ENCODE measurements around the gene RARRES2.
A peak's percentile ranks its signal among the peaks of the same experiment; 100 is the strongest.

Gene RARRES2

DNA sequence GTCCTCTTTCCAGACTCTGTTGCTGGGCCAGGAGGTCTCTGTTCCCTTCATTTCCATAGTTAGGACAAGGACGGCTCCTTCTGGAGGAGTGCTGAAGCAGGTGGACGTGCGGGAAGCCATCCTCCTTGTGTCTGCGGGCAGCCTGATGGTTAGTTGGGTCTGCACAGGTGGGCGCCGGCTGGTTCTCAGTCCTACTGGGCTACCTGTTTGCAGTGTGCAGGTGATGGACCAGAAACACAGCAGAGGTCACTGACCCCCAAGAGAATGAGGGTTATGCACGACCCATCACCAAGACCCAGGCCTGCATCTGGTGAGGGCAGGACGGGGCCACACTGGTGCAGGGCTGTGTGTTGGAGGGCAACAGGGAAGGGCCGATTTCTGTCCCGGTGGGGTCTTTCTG is 7.8 kb downstream of the RARRES2 start:
- intact Hi-C loops (cut with micrococcal nuclease), result no loop called here
- H3K27me3 Mint-ChIP-seq, result peaks cover 6% of the 10 kb centered on the region
- no peaks in the 10 kb centered on the region for H3K4me1 Mint-ChIP-seq (ENCODE audit: low read depth)
- H3K27ac Mint-ChIP-seq, result no peak overlapping the region
- no peaks in the 10 kb centered on the region for H3K36me3 Mint-ChIP-seq (ENCODE audit: low read depth)
- no peak overlapping the region for H3K4me3 Mint-ChIP-seq
- no peaks in the 10 kb centered on the region for H3K9me3 Mint-ChIP-seq

DNA sequence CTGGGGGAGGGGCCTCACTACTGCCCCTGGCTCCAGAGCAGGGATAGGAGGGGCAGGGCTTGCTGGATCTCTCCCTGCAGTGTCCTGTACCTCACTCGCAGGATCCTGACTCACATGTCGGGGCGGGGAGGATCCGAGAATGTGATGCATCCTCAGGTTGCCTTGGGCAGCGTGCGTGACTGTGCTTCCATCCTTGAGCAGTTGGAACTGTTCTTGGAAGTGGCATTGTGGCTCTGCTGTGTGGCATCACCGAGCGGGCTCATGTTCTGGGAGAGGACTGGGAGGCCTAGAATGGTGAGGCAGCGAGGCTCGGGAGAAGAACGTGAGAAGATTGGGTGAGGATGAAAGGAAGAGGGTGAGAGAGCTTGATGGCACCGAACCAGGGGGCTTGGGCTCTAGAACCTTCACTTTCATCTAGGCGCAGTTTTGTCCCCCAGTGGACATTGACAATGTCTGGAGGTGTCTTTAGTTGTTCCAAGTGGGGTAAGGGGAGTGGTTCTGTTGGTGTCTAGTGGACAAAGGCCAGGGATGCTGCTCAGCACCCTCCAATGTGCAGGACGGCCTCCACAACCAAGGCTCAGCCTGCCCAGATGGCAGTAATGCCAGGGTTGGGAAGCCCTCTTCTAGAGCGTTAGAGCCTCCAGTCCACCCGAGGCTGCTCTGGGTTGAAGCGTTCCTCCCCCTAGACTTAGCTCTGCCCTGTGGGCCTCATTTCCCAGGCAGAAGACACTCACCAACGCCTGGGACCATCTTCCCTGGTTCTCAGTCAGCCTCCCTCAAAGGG is 8.4 kb downstream of the RARRES2 start:
- no peaks in the 10 kb centered on the region for H3K9me3 Mint-ChIP-seq
- H3K4me3 Mint-ChIP-seq, result no peak overlapping the region
- no peak overlapping the region for H3K27ac Mint-ChIP-seq
- peaks cover under 1% of the 10 kb centered on the region for H3K27me3 Mint-ChIP-seq
- no peaks in the 10 kb centered on the region for H3K4me1 Mint-ChIP-seq (ENCODE audit: low read depth)
- intact Hi-C loops (cut with micrococcal nuclease), result no loop called here
- no peaks in the 10 kb centered on the region for H3K36me3 Mint-ChIP-seq (ENCODE audit: low read depth)

DNA sequence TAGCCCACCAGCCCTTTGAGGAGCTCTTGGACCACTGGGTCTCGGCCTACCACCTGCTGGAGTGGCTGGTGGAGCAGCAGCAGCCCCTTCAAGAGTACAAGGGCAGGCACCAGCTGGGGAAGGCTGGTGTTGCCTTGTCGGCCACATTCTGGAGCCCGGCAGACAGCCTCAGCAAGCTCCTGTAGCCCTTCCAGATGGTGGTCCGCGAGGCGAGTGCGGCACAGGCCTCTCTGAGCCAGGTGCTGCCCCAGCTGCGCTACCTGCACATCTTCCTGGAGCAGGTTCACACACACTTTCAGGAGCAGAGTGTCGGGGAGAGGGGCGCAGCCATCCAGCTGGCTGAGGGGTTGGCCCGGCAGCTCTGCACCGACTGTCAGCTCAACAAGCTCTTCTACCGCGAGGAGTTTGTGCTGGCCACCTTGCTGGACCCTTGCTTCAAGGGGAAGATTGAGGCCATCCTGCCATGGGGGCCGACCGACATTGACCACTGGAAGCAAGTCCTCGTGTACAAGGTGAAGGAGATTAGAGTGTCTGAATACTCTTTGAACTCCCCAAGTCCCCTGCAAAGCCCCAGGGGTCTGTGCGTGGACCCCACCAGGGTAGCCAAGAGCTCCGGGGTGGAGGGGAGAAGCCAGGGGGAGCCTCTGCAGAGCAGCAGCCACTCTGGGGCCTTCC is 11.1 kb downstream of the RARRES2 start:
- no peak overlapping the region for H3K4me3 Mint-ChIP-seq
- H3K9me3 Mint-ChIP-seq, result no peaks in the 10 kb centered on the region
- no peaks in the 10 kb centered on the region for H3K36me3 Mint-ChIP-seq (ENCODE audit: low read depth)
- H3K27me3 Mint-ChIP-seq, result no peaks in the 10 kb centered on the region
- no peak overlapping the region for H3K27ac Mint-ChIP-seq
- peaks cover 19% of the 10 kb centered on the region for H3K4me1 Mint-ChIP-seq (ENCODE audit: low read depth)
- intact Hi-C loops (cut with micrococcal nuclease), result no loop called here

DNA sequence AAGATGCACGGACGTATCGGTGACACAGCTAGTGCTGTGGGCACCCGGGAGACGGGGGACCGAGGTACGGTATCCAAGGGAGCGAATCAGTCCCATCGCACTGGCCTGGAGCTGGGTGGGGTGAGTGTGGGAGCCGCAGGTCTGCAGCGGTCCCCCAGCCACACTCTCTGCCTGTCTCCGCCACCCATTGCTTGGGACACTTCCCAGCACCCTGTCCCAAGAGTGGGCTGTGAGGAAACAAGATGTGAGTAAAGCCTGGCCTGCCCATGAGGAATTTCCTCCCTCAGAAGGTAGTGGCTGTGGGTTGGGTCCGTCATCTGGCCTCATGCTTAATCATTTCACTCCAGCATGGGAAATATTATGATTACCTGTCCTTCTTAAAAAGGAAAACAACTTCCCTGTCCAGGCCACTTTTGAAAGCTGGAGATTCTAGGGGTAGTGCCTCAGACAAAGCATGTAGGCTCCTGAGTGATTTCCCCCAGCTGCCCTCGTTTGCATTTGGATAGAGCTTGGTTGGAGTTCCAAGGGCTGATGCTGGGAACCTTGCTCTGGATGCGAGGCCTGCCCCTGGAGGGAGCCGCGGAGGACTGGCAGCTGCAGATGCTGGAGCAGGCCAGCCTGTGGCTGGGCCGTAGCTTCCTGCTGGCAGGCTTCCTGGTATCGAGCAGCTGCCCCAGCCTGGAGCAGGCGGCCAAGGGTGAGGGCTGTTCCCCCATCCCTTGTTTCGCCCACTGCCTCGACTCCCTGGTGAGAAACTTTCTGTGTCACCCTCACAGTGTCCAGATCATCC is 11.9 kb downstream of the RARRES2 start:
- H3K27ac Mint-ChIP-seq, result no peak overlapping the region
- intact Hi-C loops (cut with micrococcal nuclease), result no loop called here
- no peaks in the 10 kb centered on the region for H3K9me3 Mint-ChIP-seq
- H3K36me3 Mint-ChIP-seq (ENCODE audit: low read depth), result no peaks in the 10 kb centered on the region
- H3K4me1 Mint-ChIP-seq (ENCODE audit: low read depth), result peaks cover 27% of the 10 kb centered on the region
- H3K27me3 Mint-ChIP-seq, result peaks cover 5% of the 10 kb centered on the region
- H3K4me3 Mint-ChIP-seq, result no peak overlapping the region

DNA sequence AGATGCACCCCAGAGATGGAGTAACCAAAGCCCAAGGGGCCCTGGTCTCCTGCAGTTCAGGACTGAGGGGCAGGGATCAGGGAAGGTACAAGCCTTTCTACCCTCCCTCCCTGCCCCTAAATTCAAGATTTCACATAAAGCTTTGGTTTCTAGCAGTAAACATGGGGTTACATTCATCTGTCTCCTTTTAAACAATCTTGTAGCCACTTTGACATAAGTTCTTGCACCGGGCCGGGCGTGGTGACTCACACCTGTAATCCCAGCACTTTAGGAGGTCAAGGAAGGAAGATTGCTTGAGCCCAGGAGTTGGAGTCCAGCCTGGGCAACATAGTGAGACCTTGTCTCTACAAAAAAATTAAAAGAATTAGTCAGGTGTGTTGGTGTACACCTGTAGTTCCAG is 14.1 kb downstream of the RARRES2 start:
- no peaks in the 10 kb centered on the region for H3K36me3 Mint-ChIP-seq (ENCODE audit: low read depth)
- no peak overlapping the region for H3K27ac Mint-ChIP-seq
- H3K4me3 Mint-ChIP-seq, result no peak overlapping the region
- peaks cover 17% of the 10 kb centered on the region for H3K27me3 Mint-ChIP-seq
- intact Hi-C loops (cut with micrococcal nuclease), result no loop called here
- H3K4me1 Mint-ChIP-seq (ENCODE audit: low read depth), result peaks cover 47% of the 10 kb centered on the region
- H3K9me3 Mint-ChIP-seq, result no peaks in the 10 kb centered on the region

DNA sequence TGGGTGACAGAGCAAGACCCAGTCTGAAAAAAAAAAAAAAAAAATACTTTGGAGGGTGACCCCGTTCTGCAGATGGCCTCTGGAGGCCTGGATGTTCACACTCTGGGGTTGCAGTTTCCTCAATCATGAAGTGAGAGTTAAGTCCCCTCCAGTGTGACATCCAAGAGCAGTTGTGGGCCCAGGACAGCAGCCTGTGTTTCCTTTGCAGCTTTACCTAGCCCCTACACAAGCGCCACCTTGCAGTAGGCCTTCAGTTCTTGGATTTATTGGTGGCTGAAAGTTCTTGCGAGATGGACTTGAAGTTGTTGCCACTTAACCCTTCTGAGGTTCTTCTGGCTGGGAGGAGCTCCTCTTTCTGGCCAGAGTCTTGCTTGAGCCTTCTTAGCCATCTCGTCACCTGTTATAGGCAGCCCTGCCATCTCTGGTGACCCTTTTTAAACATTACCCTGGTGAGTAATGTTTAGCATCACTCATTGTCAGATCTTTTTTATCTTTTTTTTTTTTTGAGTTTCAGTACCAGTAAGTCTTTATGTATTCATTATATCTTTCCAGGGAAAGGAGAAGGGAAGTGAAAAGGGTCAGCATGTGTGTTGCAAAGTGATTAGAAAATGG is 14.7 kb downstream of the RARRES2 start:
- H3K9me3 Mint-ChIP-seq, result no peaks in the 10 kb centered on the region
- H3K36me3 Mint-ChIP-seq (ENCODE audit: low read depth), result no peaks in the 10 kb centered on the region
- intact Hi-C loops (cut with micrococcal nuclease), result no loop called here
- H3K27me3 Mint-ChIP-seq, result peaks cover 17% of the 10 kb centered on the region
- H3K4me3 Mint-ChIP-seq, result no peak overlapping the region
- H3K4me1 Mint-ChIP-seq (ENCODE audit: low read depth), result peaks cover 49% of the 10 kb centered on the region
- H3K27ac Mint-ChIP-seq, result no peak overlapping the region

DNA sequence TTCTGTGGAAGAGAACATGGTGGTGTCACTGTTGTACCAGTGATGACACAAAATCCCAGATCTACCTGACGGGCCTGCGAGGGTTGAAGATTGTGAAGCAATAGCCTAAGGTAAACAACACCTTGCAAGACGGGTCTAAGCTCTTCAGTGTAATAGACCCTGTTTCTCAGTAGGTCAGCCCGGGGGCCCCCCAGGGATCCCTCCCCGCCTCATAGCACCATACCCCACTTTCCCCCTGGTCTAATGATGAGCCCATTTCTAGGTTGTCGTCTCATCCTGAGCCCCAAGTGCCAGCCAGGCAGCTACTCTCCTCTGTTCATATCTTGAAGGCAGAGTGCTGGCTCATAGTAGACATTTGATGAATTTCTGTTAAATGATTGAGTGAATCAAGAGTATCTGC is 15.5 kb downstream of the RARRES2 start:
- Mint-ChIP-seq H3K27ac (no peak overlapping the region), H3K9me3 (no peaks in the 10 kb centered on the region), H3K36me3 (ENCODE audit: low read depth) (no peaks in the 10 kb centered on the region), H3K4me1 (ENCODE audit: low read depth) (peaks cover 56% of the 10 kb centered on the region), H3K27me3 (peaks cover 18% of the 10 kb centered on the region), H3K4me3 (no peak overlapping the region)
- intact Hi-C loops (cut with micrococcal nuclease), result no loop called here

DNA sequence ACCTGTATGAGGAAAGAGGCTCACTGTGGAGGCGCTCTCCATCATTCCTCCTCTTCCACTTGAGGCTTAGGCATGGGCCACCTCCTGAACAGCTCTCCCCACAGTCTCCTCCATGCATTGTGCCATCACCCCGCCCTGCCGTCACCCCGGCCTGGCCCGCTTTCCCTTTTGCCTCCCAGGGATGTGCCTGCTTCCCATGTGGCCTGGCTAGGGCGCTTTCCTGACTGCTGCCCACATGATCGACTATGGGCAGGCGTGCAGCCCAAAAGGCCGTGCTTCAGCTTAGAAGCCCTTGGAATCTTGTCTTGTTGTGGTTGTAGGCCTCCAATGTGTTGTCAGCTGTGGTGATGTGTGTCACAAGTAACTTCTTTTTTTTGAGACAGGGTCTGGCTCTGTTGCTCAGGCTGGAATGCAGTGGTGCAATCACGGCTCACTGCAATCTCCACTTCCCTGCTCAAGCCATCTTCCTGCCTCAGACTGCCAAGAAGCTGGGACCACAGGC is 16.3 kb downstream of the RARRES2 start:
- intact Hi-C loops (cut with micrococcal nuclease), result no loop called here
- no peaks in the 10 kb centered on the region for H3K36me3 Mint-ChIP-seq (ENCODE audit: low read depth)

DNA sequence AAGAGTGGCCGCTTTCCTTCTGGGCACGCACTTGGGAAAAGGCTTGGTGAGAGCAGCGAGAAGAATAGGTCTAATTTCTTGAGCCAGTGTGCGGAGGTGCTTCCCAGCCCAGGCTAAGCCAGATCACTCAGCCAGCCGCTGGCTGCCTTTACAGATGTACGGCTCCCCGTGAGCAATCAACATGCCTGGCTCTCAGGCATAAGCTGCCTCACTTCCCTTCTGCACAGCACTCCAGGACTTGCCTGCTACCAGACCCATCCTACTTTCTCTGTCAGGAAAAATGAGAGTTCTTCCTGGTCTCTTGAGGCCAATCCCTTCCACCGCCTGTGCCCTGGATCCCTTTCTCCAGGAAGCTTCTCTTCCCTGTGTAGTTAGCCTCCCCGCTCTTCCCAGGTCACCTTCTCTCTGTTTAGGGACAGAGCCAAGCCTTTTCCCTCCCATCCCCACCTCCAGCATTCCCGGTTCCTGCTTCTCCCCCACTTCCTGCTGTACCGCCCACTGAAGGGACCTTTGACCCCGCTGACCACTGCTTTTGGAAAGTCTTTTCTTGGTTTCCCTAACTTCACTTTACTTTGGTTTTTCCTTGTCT is 17.0 kb downstream of the RARRES2 start:
- peak overlapping the region; percentile 63 for H3K27ac Mint-ChIP-seq
- H3K4me1 Mint-ChIP-seq (ENCODE audit: low read depth), result peaks cover 58% of the 10 kb centered on the region
- H3K27me3 Mint-ChIP-seq, result peaks cover 18% of the 10 kb centered on the region
- H3K36me3 Mint-ChIP-seq (ENCODE audit: low read depth), result no peaks in the 10 kb centered on the region
- H3K4me3 Mint-ChIP-seq, result peak overlapping the region; percentile 32
- H3K9me3 Mint-ChIP-seq, result no peaks in the 10 kb centered on the region
- intact Hi-C loops (cut with micrococcal nuclease), result no loop called here

More for the DNA sequence above, 16.3 kb downstream of the RARRES2 start:
- Mint-ChIP-seq H3K27ac (peak overlapping the region; percentile 63), H3K4me3 (peak overlapping the region; percentile 18), H3K4me1 (ENCODE audit: low read depth) (peaks cover 58% of the 10 kb centered on the region), H3K27me3 (peaks cover 18% of the 10 kb centered on the region), H3K9me3 (no peaks in the 10 kb centered on the region)

DNA sequence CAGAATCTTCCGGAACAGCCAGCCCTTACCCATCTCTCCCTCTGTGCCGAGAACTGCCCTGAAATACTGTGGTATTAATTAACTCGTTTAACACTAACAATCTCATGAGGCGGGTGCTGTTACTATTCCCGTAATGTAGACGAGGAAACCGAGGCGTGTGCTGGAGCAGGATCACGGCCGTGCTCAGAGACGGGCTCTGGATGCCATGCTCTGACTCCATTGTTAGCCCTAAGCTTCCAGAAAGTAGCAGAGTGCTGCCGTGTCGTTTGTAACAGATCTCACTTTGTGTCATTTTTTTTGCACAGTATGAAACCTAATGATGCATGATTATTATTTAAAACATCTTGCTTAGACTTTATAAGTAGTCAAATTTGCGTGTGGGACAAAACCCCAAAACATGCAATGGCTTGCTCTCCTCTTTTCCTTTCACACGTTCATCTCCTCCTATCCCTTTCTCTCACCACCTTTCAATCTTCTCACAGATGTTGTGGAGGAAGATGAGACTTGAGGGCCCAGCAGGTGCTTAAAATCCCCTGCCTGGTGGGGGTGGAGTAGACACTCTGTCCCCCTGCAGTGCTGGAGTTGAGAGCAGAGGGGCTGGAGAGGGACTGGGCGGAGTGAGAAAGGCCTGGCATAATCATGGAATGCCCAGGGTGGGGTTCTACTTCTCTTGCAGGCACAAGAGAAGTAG is 17.6 kb downstream of the RARRES2 start:
- Mint-ChIP-seq H3K27me3 (peaks cover 18% of the 10 kb centered on the region), H3K4me3 (peak overlapping the region; percentile 76), H3K27ac (peak overlapping the region; percentile 63), H3K4me1 (ENCODE audit: low read depth) (peaks cover 58% of the 10 kb centered on the region), H3K36me3 (ENCODE audit: low read depth) (no peaks in the 10 kb centered on the region), H3K9me3 (no peaks in the 10 kb centered on the region)
- intact Hi-C loops (cut with micrococcal nuclease), result no loop called here

DNA sequence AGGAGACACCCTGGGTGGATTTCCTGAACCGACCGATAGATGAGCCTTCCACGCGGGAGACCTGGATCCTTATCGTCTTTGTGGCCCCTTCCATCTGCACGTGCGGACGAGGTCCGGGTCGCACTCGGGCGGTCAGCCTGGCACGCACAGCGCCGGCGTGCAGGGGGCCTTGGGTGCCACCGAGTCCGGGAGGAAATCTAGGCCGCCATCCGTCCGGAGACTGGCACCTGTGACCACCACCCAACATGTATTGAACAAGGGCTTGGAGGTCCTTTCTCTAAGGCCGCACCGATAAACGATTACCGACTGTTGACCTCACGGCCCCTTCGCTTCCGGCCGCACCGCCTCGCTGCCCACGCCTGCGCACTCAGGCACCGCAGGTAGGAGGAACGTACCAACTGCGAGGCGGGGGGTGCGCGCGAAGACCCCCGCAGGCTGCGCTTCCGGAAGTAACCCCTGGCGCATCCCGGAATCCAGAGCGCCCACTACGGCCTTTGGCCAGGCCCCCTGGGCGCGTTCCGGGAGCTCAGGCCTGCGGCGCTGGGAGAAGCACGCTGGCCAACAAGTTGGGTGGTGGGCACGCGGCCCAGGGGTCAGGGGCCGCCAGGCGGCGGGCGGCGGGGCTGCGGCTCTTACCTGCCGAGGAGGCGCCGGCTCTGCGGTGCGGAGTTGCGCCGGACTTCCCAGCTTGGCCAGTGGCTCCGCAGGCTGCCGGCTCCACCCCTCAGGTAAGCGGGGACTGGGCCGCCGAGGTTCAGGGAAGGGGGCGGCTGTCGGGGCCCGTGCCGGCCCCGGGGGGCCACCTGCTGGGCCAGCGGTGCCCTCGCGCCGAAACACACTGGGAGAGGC is 18.4 kb downstream of the RARRES2 start, which contains the start of the genes ACTR3C and LRRC61:
Gene ACTR3C (minus strand): TSS at position 713 of the 849 bp plus-strand sequence. CDS start 28,249 bp downstream, outside the sequence.
Gene LRRC61 (plus strand): TSS at position 523 of the 849 bp plus-strand sequence. CDS start 13,507 bp downstream, outside the sequence.
- Mint-ChIP-seq H3K4me3 (peak within 1 kb of the TSS; percentile 76), H3K36me3 (ENCODE audit: low read depth) (no peaks in the 10 kb centered on the region), H3K27me3 (peaks cover 18% of the 10 kb centered on the region), H3K9me3 (no peaks in the 10 kb centered on the region), H3K4me1 (ENCODE audit: low read depth) (peaks cover 58% of the 10 kb centered on the region), H3K27ac (peak within 1 kb of the TSS; percentile 63)
- intact Hi-C loops (cut with micrococcal nuclease), result no loop called here

Data from dendritic cell treated with granulocyte-macrophage colony-stimulating factor and Interleukin-4, amounts not matched to agents 40 ng/mL and 50 ng/mL, for 4 days (primary cell).